ENCODE measurements around the gene TMCC1. TPM values are rescaled to one million over a fixed set of nuclear protein-coding genes. Genes with fewer than 3 reads are reported as not detected.

The TMCC1 gene
- total RNA-seq, 2 donors from 2014 or later, result 20.0 to 21.7 TPM

GRCh38 chr3:129617381-129618185, 275.9 kb downstream of the TMCC1 start:
- H3K36me3 ChIP-seq, result no peaks in the 10 kb centered on the region
- DNase-seq (ENCODE audit: low spot score), result no peak

GRCh38 chr3:129616713-129617112, 276.8 kb downstream of the TMCC1 start:
- no peak for DNase-seq (ENCODE audit: low spot score)
- TF ChIP-seq CTCF (IDR thresholded peaks at IDR 0.05), result no peak

More at GRCh38 chr3:129617381-129618185, 275.9 kb downstream of the TMCC1 start:
- Histone ChIP-seq H3K9me3 (no peaks in the 10 kb centered on the region), H3K27ac (peak overlapping the region; percentile 63 to 76), H3K27me3 (no peaks in the 10 kb centered on the region), H3K4me3 (no peak overlapping the region), H3K4me1 (peaks cover 0 to 86% of the 10 kb centered on the region in 2 donors)
- no peak for TF ChIP-seq CTCF (IDR thresholded peaks at IDR 0.05)

GRCh38 chr3:129616291-129616690, 277.2 kb downstream of the TMCC1 start:
- H3K27ac ChIP-seq, result peak overlapping the region; percentile 63 to 76
- peaks cover 0 to 86% of the 10 kb centered on the region in 2 donors for H3K4me1 ChIP-seq
- TF ChIP-seq CTCF (IDR thresholded peaks at IDR 0.05), result no peak
- no peaks in the 10 kb centered on the region for H3K9me3 ChIP-seq
- DNase-seq (ENCODE audit: low spot score), result no peak
- H3K4me3 ChIP-seq, result no peak overlapping the region
- H3K36me3 ChIP-seq, result no peaks in the 10 kb centered on the region
- H3K27me3 ChIP-seq, result no peaks in the 10 kb centered on the region

More at GRCh38 chr3:129616713-129617112, 276.8 kb downstream of the TMCC1 start:
- peak overlapping the region; percentile 63 to 76 for H3K27ac ChIP-seq
- peaks cover 0 to 86% of the 10 kb centered on the region in 2 donors for H3K4me1 ChIP-seq
- no peaks in the 10 kb centered on the region for H3K9me3 ChIP-seq
- no peaks in the 10 kb centered on the region for H3K36me3 ChIP-seq
- no peak overlapping the region for H3K4me3 ChIP-seq
- H3K27me3 ChIP-seq, result no peaks in the 10 kb centered on the region

GRCh38 chr3:129615751-129616281, 277.7 kb downstream of the TMCC1 start:
- peak; percentile 62 for DNase-seq (ENCODE audit: low spot score)
- H3K9me3 ChIP-seq, result no peaks in the 10 kb centered on the region
- no peak overlapping the region for H3K4me3 ChIP-seq
- H3K36me3 ChIP-seq, result no peaks in the 10 kb centered on the region
- TF ChIP-seq CTCF (IDR thresholded peaks at IDR 0.05), result no peak
- peaks cover 0 to 87% of the 10 kb centered on the region in 2 donors for H3K4me1 ChIP-seq
- H3K27me3 ChIP-seq, result no peaks in the 10 kb centered on the region
- H3K27ac ChIP-seq, result peak overlapping the region; percentile 63 to 76

- TF ChIP-seq CTCF (IDR thresholded peaks at IDR 0.05), result no peak
- Histone ChIP-seq H3K4me3 (no peak overlapping the region), H3K27me3 (no peaks in the 10 kb centered on the region), H3K4me1 (peaks cover 0 to 90% of the 10 kb centered on the region in 2 donors), H3K27ac (peak overlapping the region; percentile 63 to 76), H3K9me3 (no peaks in the 10 kb centered on the region), H3K36me3 (no peaks in the 10 kb centered on the region)
- DNase-seq (ENCODE audit: low spot score), result no peak
Measured at GRCh38 chr3:129614927-129615363, 278.6 kb downstream of the TMCC1 start.
